ENCODE measurements around the gene CTSO.

Gene CTSO

DNA sequence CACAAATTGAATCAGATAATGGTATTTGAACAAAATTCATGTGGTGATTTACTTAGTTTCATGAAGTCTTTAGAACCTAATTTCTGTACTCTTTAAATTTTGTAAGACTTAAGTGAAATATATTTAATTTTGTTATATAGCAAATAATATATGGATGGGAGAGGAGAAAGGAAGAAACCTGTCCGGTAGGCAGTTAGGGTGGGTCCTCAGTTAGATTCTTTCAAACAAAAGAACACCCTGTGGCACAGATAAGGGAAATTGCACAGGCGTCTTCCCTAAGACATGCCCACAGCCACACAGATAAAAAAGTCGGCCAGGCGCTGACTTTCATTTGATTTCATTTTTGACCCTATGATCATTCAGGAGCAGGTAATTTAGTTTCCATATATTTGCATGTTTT, 25.1 kb upstream of the CTSO start:
- H3K4me3 ChIP-seq (ENCODE audit: low read depth, low read length): no peak overlapping the region
- DNase-seq (ENCODE audit: low read depth): no peak
- TF ChIP-seq CTCF (IDR thresholded peaks at IDR 0.05; ENCODE audit: insufficient read depth, low read depth, low read length, missing control alignments): no peak

- DNase-seq (ENCODE audit: low read depth): no peak
- no peak for TF ChIP-seq CTCF (IDR thresholded peaks at IDR 0.05; ENCODE audit: insufficient read depth, low read depth, low read length, missing control alignments)
- H3K4me3 ChIP-seq (ENCODE audit: low read depth, low read length): no peak overlapping the region
These were observed 21.8 kb upstream of the CTSO start for GRCh38 chr4:155975511-155975910.

- no peak for DNase-seq (ENCODE audit: low read depth)
- H3K4me3 ChIP-seq (ENCODE audit: low read depth, low read length): no peak overlapping the region
- no peak for TF ChIP-seq CTCF (IDR thresholded peaks at IDR 0.05; ENCODE audit: insufficient read depth, low read depth, low read length, missing control alignments)
These were observed 21.3 kb upstream of the CTSO start for GRCh38 chr4:155974996-155975395.

DNA sequence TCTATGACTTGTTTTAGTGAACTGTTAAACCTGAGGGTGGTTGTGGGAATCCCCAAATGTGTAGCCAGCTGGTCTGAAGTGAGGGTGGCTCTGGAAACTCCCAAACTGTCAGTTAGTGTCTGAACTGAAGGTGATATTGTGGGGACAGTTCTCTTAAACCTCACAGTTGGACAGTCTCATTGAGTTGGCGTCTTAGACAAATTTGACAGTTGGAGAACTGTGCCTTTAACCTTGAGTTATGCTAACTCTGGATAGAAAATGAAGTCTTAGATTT, 20.7 kb upstream of the CTSO start:
- TF ChIP-seq CTCF (IDR thresholded peaks at IDR 0.05; ENCODE audit: insufficient read depth, low read depth, low read length, missing control alignments): no peak
- DNase-seq (ENCODE audit: low read depth): peak; percentile 84
- no peak overlapping the region for H3K4me3 ChIP-seq (ENCODE audit: low read depth, low read length)

DNA sequence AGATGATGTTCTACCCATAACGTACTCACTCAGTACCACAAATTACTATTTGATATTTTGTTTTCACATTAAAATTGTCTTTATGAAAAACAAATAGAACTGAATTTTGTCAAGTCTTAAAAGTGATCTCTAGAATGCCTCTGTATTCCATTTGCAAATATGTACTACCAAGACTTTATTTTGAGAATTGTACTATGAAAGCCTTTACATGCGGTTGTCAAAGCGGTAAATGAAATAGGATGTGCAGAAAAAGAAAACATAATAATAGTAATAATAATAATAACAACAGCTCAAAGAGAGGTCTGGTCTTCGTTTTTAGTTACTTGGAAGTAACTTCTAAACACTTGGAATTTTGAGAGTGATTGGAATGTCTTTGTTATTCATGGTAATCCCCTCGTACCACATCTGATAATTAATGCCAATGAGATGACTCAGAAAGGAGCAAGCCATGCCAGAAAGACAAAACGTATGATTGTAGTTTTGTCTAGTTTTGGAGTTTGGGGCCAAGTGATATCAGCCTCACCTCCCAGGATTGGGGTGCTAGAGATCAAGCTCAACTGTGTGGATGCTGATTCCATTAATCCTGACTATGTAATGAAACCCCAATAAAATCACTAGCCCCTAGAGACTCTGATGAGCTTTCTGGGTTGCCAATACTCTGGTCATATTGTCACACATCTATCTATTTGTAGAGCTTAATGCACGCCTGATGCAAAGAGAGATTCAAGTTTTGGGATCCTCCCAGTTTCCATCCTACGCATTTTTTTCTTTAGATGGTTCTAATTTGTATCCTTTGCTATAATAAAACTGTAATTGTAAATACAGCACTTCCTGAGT, 20.2 kb upstream of the CTSO start:
- DNase-seq (ENCODE audit: low read depth): peak; percentile 10
- no peak overlapping the region for H3K4me3 ChIP-seq (ENCODE audit: low read depth, low read length)
- no peak for TF ChIP-seq CTCF (IDR thresholded peaks at IDR 0.05; ENCODE audit: insufficient read depth, low read depth, low read length, missing control alignments)

GRCh38 chr4:155972098-155972497, 18.4 kb upstream of the CTSO start:
- no peak overlapping the region for H3K4me3 ChIP-seq (ENCODE audit: low read depth, low read length)
- TF ChIP-seq CTCF (IDR thresholded peaks at IDR 0.05; ENCODE audit: insufficient read depth, low read depth, low read length, missing control alignments): peak; percentile 55
- DNase-seq (ENCODE audit: low read depth): peak; percentile 74
